ENCODE results near the gene STXBP6.

- no peak for TF ChIP-seq CTCF (conservative IDR thresholded peaks at IDR 0.05)
- no peak for TF ChIP-seq EZH2 (IDR thresholded peaks at IDR 0.05; ENCODE audit: low read depth)
Measured at GRCh38 chr14:24837280-24838046, 212.5 kb downstream of the STXBP6 start.

Measured in PC-9 (cell line).